Fibroblast of gingiva (primary cell): ENCODE data around the gene AUTS2.

Source experiments
- DNase-seq: peaks from one replicate; pipeline ENCODE4 v3.0.0-alpha.2; 2011; ENCODE audit warnings: low read depth

Gene AUTS2

GRCh38 chr7:69818636-69819332 is 220.5 kb downstream of the AUTS2 start:
- DNase-seq = no peak

GRCh38 chr7:69819333-69819705 is 221.0 kb downstream of the AUTS2 start:
- no peak for DNase-seq

GRCh38 chr7:69820479-69821192 is 222.4 kb downstream of the AUTS2 start:
- no peak for DNase-seq

GRCh38 chr7:69822386-69822785 is 224.1 kb downstream of the AUTS2 start:
- DNase-seq = no peak

GRCh38 chr7:69823151-69823744 is 225.0 kb downstream of the AUTS2 start:
- no peak for DNase-seq

GRCh38 chr7:69825113-69825972 is 227.1 kb downstream of the AUTS2 start:
- no peak for DNase-seq

GRCh38 chr7:69826283-69826682 is 228.0 kb downstream of the AUTS2 start:
- no peak for DNase-seq

- DNase-seq = no peak
These were observed 228.9 kb downstream of the AUTS2 start for GRCh38 chr7:69827140-69827539.

- no peak for DNase-seq
These were observed 229.3 kb downstream of the AUTS2 start for GRCh38 chr7:69827558-69827957.

GRCh38 chr7:69832356-69832755 is 234.1 kb downstream of the AUTS2 start:
- DNase-seq = no peak

- no peak for DNase-seq
These were observed 235.7 kb downstream of the AUTS2 start for GRCh38 chr7:69833964-69834363.

- DNase-seq = no peak
These were observed 238.4 kb downstream of the AUTS2 start for GRCh38 chr7:69836702-69837101.

GRCh38 chr7:69837387-69838068 is 239.3 kb downstream of the AUTS2 start:
- DNase-seq = no peak

- no peak for DNase-seq
These were observed 241.5 kb downstream of the AUTS2 start for GRCh38 chr7:69839782-69840181.

GRCh38 chr7:69840248-69840647 is 242.0 kb downstream of the AUTS2 start:
- DNase-seq = no peak

GRCh38 chr7:69843653-69844052 is 245.4 kb downstream of the AUTS2 start:
- DNase-seq = no peak

GRCh38 chr7:69844264-69844868 is 246.1 kb downstream of the AUTS2 start:
- DNase-seq = no peak

GRCh38 chr7:69845721-69846495 is 247.6 kb downstream of the AUTS2 start:
- DNase-seq = no peak

GRCh38 chr7:69847921-69848612 is 249.8 kb downstream of the AUTS2 start:
- DNase-seq = no peak

GRCh38 chr7:69849268-69849667 is 251.0 kb downstream of the AUTS2 start:
- DNase-seq = no peak
